BLaER1 treated with 17β-estradiol and CSF1 and Interleukin-3, amounts not matched to agents 10 nM and 100 nM (cell line): ENCODE data around the gene PSG3.
"Not testable (repeated sequence)": the region's sequence is repeated elsewhere in the genome, so short reads cannot be mapped to it uniquely, and the experiment has no call there.

Experiments
- H3K27ac ChIP-seq, 11 experiments: shearing (Covaris generic); formaldehyde crosslinking; 2 replicates each; pipeline ENCODE4 v1.8.1; 2022
- H3K27me3 ChIP-seq, 11 experiments: shearing (Covaris generic); formaldehyde crosslinking; 2 replicates each; pipeline ENCODE4 v1.8.1; 2022
- H3K36me3 ChIP-seq, 11 experiments: shearing (Covaris generic); formaldehyde crosslinking; 2 replicates each; pipeline ENCODE4 v1.8.1; 2022
- H3K4me1 ChIP-seq, 10 experiments: shearing (Covaris generic); formaldehyde crosslinking; 2 replicates each; pipeline ENCODE4 v1.8.1; 2022
- H3K4me2 ChIP-seq, 11 experiments: shearing (Covaris generic); formaldehyde crosslinking; 2 replicates each; pipeline ENCODE4 v1.8.1; 2022
- H3K4me3 ChIP-seq, 10 experiments: shearing (Covaris generic); formaldehyde crosslinking; 2 replicates each; pipeline ENCODE4 v1.8.1; 2022
- H3K9ac ChIP-seq, 11 experiments: shearing (Covaris generic); formaldehyde crosslinking; 2 replicates each; pipeline ENCODE4 v1.8.1; 2022
- H3K9me3 ChIP-seq, 11 experiments: shearing (Covaris generic); formaldehyde crosslinking; replicated peaks in 1 of 11; 2 replicates each; pipeline ENCODE4 v1.8.1; 2022
- H4K20me1 ChIP-seq, 11 experiments: shearing (Covaris generic); formaldehyde crosslinking; 2 replicates each; pipeline ENCODE4 v1.8.1; 2022
- Cebpa-rat ChIP-seq, 11 experiments: shearing (Covaris generic); IDR thresholded peaks; 2 replicates each; pipeline ENCODE4 v1.8.1; 2022

Gene PSG3

GRCh38 chr19:42740381-42740780 lies at the start of gene PSG3:
PSG3 (minus strand) TSS chr19:42740481; CDS start chr19:42740384, 97 bp downstream.
- not testable (repeated sequence) for H3K27ac ChIP-seq, H3K27me3 ChIP-seq, H3K4me3 ChIP-seq, H4K20me1 ChIP-seq, H3K9ac ChIP-seq, H3K9me3 ChIP-seq, H3K36me3 ChIP-seq
- peak within 1 kb of the TSS in 8 of 11 experiments; percentile 30 to 61 (median 48); a peak in 13 of 22 replicates for H3K4me2 ChIP-seq
- peaks cover 0 to 24% (median 21%) of the 10 kb centered on the region in 10 experiments; a peak in 13 of 20 replicates for H3K4me1 ChIP-seq

- not testable (repeated sequence) for H3K36me3 ChIP-seq, H4K20me1 ChIP-seq, H3K4me2 ChIP-seq, H3K27ac ChIP-seq, H3K4me3 ChIP-seq, H3K27me3 ChIP-seq, H3K4me1 ChIP-seq, H3K9ac ChIP-seq
- H3K9me3 ChIP-seq = peaks cover 16 to 27% (median 21%) of the 10 kb centered on the region in 11 experiments
Observed at GRCh38 chr19:42788766-42789165, 48.5 kb upstream of the PSG3 start.

- not testable (repeated sequence) for H3K27ac ChIP-seq, H3K27me3 ChIP-seq, H3K4me1 ChIP-seq, H3K4me3 ChIP-seq, H3K4me2 ChIP-seq, H3K36me3 ChIP-seq, H4K20me1 ChIP-seq, H3K9ac ChIP-seq
- H3K9me3 ChIP-seq = peaks cover 9 to 17% (median 12%) of the 10 kb centered on the region in 11 experiments
Observed at GRCh38 chr19:42787766-42788165, 47.5 kb upstream of the PSG3 start.

- not testable (repeated sequence) for H3K4me3 ChIP-seq, H3K27me3 ChIP-seq, H3K36me3 ChIP-seq, H3K4me2 ChIP-seq, H4K20me1 ChIP-seq, H3K27ac ChIP-seq, H3K9ac ChIP-seq, H3K9me3 ChIP-seq, H3K4me1 ChIP-seq
Observed at GRCh38 chr19:42776750-42777612, 36.7 kb upstream of the PSG3 start.

GRCh38 chr19:42774510-42775158 lies 34.4 kb upstream of the PSG3 start:
- H3K27me3 ChIP-seq, H4K20me1 ChIP-seq: not testable (repeated sequence)

GRCh38 chr19:42767319-42767718 lies 27.0 kb upstream of the PSG3 start:
- not testable (repeated sequence) for H3K9ac ChIP-seq, H3K9me3 ChIP-seq, H3K4me3 ChIP-seq

More at GRCh38 chr19:42774510-42775158, 34.4 kb upstream of the PSG3 start:
- not testable (repeated sequence) for H3K4me2 ChIP-seq, H3K4me3 ChIP-seq, H3K9me3 ChIP-seq, H3K4me1 ChIP-seq, H3K27ac ChIP-seq, H3K9ac ChIP-seq, H3K36me3 ChIP-seq

GRCh38 chr19:42766871-42767270 lies 26.6 kb upstream of the PSG3 start:
- not testable (repeated sequence) for H4K20me1 ChIP-seq, H3K9me3 ChIP-seq, H3K4me2 ChIP-seq, H3K27ac ChIP-seq, H3K4me1 ChIP-seq, H3K9ac ChIP-seq, H3K27me3 ChIP-seq, H3K36me3 ChIP-seq, H3K4me3 ChIP-seq

More at GRCh38 chr19:42767319-42767718, 27.0 kb upstream of the PSG3 start:
- not testable (repeated sequence) for H3K36me3 ChIP-seq, H3K27me3 ChIP-seq, H3K4me2 ChIP-seq, H3K4me1 ChIP-seq, H4K20me1 ChIP-seq, H3K27ac ChIP-seq

GRCh38 chr19:42764836-42765235 lies 24.6 kb upstream of the PSG3 start:
- Histone ChIP-seq H3K9ac (no peak overlapping the region), H3K4me2 (no peak overlapping the region), H3K27me3 (no peaks in the 10 kb centered on the region), H3K4me1 (peaks cover 0 to 9% (median 3%) of the 10 kb centered on the region in 10 experiments; a peak in 5 of 20 replicates), H3K27ac (no peak overlapping the region), H3K36me3 (no peaks in the 10 kb centered on the region), H3K9me3 (0 out of 22 replicates have a peak, but pooled peaks cover 0 to 6% (median 0%) of the 10 kb centered on the region in 11 experiments), H4K20me1 (no peaks in the 10 kb centered on the region), H3K4me3 (no peak overlapping the region)
- no peak for TF ChIP-seq Cebpa-rat (IDR thresholded peaks at IDR 0.05)

GRCh38 chr19:42762789-42763188 lies 22.5 kb upstream of the PSG3 start:
- Histone ChIP-seq H3K27ac (no peak overlapping the region), H3K36me3 (no peaks in the 10 kb centered on the region), H4K20me1 (no peaks in the 10 kb centered on the region), H3K4me1 (peaks cover 0 to 9% (median 3%) of the 10 kb centered on the region in 10 experiments; a peak in 5 of 20 replicates), H3K9ac (no peak overlapping the region), H3K4me3 (no peak overlapping the region), H3K9me3 (no peaks in the 10 kb centered on the region), H3K27me3 (no peaks in the 10 kb centered on the region), H3K4me2 (no peak overlapping the region)
- no peak for TF ChIP-seq Cebpa-rat (IDR thresholded peaks at IDR 0.05)

- H3K27me3 ChIP-seq, H3K27ac ChIP-seq, H3K9ac ChIP-seq, H3K4me3 ChIP-seq, H3K36me3 ChIP-seq, H3K9me3 ChIP-seq, H4K20me1 ChIP-seq, H3K4me1 ChIP-seq, H3K4me2 ChIP-seq: not testable (repeated sequence)
Observed at GRCh38 chr19:42761924-42762295, 21.6 kb upstream of the PSG3 start.

GRCh38 chr19:42760954-42761923 lies 21.0 kb upstream of the PSG3 start:
- not testable (repeated sequence) for H3K9ac ChIP-seq, H3K9me3 ChIP-seq, H3K27ac ChIP-seq, H3K27me3 ChIP-seq, H3K4me1 ChIP-seq, H3K36me3 ChIP-seq, H3K4me3 ChIP-seq, H4K20me1 ChIP-seq, H3K4me2 ChIP-seq

- not testable (repeated sequence) for H3K9ac ChIP-seq, H3K4me2 ChIP-seq, H3K9me3 ChIP-seq, H3K27ac ChIP-seq, H3K4me1 ChIP-seq, H3K27me3 ChIP-seq, H3K4me3 ChIP-seq, H3K36me3 ChIP-seq, H4K20me1 ChIP-seq
Observed at GRCh38 chr19:42758667-42759066, 18.4 kb upstream of the PSG3 start.

GRCh38 chr19:42752246-42752645 lies 12.0 kb upstream of the PSG3 start:
- not testable (repeated sequence) for H3K9ac ChIP-seq, H3K4me3 ChIP-seq, H3K36me3 ChIP-seq, H3K27me3 ChIP-seq, H3K4me1 ChIP-seq, H3K4me2 ChIP-seq, H3K27ac ChIP-seq, H4K20me1 ChIP-seq, H3K9me3 ChIP-seq
